ENCODE measurements around the gene LPP.

GRCh38 chr3:188184649-188185048 is 30.7 kb downstream of the LPP start:
- TF ChIP-seq POLR2A (IDR thresholded peaks at IDR 0.05; ENCODE audit: low read depth, low read length) = no peak
- TF ChIP-seq POLR2AphosphoS5 (IDR thresholded peaks at IDR 0.05; ENCODE audit: low read depth, low read length) = no peak
- TF ChIP-seq SPI1 (IDR thresholded peaks at IDR 0.05; ENCODE audit: low read depth, low read length) = no peak

Data from GM12891 (cell line).